Panc1 (cell line): Measurements from ENCODE around the gene CACNG6.

Source experiments
- CTCF ChIP-seq: fragments of 450-650 bp; IDR thresholded peaks from 2 replicates; pipeline ENCODE4 v1.5.1; 2017; ENCODE audit warnings: mild to moderate bottlenecking
- POLR2AphosphoS5 ChIP-seq: IDR thresholded peaks from 2 replicates; pipeline ENCODE4 v1.6.1; 2012; ENCODE audit warnings: mild to moderate bottlenecking, low read depth, low read length, moderate library complexity
- REST ChIP-seq, 2 experiments: IDR thresholded peaks; 2 replicates each; pipeline ENCODE4 v1.6.1; 2011 to 2012; ENCODE audit warnings: low read depth in 2 of 2, control low read depth in 1 of 2, low read length in 1 of 2, mild to moderate bottlenecking in 1 of 2, moderate library complexity in 1 of 2; ENCODE audit not compliant: insufficient read depth in 1 of 2
- SIN3A ChIP-seq: IDR thresholded peaks from 2 replicates; pipeline ENCODE4 v1.6.1; 2012; ENCODE audit warnings: low read depth, mild to moderate bottlenecking, low read length, moderate library complexity, borderline replicate concordance; ENCODE audit not compliant: insufficient read depth
- TCF7L2 ChIP-seq: IDR thresholded peaks from 2 replicates; pipeline ENCODE4 v1.6.1; 2011; ENCODE audit warnings: mild to moderate bottlenecking, low read depth, low read length, inconsistent platforms

GRCh38 chr19:53977991-53978731 lies 13.3 kb upstream of the CACNG6 start:
- TF ChIP-seq CTCF (no peak), POLR2AphosphoS5 (peak; percentile 84), SIN3A (no peak), TCF7L2 (no peak), REST (IDR thresholded peaks at IDR 0.05; ENCODE audit: insufficient read depth in 1 of 2, low read depth in 2 of 2, low read length in 1 of 2) (no peak)
